Ecto neural progenitor cell (in vitro differentiated cells): Measurements from ENCODE around the gene GPR18.

Experiments used
- DNase-seq: peaks from one replicate; pipeline ENCODE4 v3.0.0-alpha.2; 2018; ENCODE audit warnings: low spot score

The GPR18 gene

DNA sequence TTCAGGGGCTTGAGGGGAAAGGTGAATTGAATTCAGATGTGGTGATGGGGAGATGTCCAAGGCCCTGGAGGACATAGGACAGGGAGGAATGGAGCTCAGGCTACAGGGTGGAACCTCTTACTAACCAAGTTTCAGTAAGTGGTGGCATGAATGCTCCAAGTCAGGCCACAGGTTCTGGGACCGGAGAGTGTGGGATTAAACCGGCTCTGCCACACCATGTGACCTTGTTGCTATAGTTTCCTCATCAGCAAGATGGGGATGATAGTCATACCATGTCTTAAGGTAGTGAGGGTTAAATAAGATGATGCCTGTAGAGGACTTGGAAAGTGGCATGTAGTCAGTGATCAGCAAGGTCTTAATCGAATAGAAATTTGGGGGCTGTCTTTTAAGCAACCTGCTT is 32.7 kb upstream of the GPR18 start:
- DNase-seq: no peak

DNA sequence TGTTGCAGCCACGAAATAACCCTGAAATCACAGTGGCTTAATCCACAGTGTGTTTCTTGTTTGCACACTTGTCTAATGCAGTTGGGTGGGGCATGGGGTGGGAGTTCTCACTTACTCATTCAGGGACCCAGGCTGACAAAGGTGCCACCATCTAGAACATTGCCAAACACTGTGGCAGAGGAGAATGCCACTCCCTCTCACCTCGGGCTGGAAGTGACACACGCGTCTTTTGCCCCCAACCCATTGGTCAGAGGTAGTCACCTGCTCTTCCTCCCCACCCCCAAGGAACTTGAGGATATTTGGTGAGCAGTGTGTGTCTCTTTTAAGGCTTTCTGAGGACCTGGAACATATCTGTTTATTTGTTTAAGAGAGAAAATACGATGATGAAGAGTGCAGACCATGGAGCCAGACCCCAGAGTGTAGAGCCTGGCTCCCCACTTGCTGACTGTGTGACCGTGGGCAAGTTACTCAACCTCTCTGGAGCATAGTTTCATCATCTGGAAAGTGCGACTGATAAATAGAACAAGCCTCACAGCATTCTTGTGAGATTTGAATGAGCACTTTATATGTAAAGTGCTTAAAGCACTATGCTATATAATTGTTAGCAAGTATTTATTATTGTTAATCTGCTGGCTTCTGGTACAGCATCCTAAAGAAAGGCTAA is 31.6 kb upstream of the GPR18 start:
- DNase-seq: no peak

DNA sequence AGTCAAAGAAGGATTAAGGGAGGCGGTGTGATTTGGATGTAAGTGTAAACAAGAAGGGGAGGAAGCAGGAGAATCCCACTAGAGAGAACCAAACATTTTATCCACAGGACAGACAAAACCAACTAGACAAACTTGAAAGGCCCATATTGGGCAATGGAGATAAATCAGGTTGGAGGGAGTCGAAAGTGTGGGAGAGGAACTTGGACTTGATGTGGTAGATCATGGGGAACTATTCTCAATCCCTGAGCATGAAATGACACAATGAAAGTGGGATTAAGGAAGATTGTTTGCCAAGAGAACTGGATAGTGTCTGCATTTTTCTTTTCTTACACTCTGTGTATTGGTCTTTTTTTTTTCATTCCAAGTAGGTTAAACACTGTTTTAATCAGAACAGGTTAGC is 31.1 kb upstream of the GPR18 start:
- DNase-seq: no peak

DNA sequence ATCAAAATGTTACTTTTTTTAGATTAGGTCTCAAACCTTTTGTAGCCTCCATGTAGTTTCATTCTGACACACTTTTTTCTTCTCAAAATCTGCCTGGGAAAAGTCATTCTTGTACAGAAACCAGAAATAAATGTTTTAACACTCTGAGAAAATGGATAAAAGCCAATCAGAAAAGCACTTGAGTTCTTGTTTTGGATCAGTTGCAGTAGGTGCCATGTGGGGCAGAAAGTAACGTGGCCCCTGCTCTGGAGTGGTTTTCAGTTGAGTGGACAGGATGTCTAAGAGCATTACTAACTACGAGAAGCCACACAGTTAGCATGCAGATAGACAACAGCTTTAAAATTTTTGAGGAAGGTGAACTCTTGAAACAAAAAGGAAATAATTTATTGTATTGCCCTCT is 29.9 kb upstream of the GPR18 start:
- DNase-seq: no peak

DNA sequence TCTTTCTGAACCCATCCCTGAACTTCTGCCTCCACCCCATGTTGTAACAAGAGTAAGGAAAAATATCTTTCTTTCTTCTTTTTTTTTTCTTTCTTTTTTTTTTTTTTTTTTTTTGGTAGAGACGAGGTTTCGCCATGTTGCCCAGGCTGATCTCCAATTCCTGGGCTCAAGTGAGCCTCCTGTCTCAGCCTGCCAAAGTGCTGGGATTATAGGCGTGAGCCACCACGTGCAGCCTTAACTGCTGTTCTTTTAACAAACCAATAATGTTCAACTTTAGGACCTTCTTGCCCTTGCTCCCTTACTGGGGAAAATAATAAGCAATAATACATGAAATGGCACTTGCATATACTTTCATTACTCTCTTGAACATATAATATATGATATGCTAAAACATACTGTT is 29.4 kb upstream of the GPR18 start:
- DNase-seq: no peak

DNA sequence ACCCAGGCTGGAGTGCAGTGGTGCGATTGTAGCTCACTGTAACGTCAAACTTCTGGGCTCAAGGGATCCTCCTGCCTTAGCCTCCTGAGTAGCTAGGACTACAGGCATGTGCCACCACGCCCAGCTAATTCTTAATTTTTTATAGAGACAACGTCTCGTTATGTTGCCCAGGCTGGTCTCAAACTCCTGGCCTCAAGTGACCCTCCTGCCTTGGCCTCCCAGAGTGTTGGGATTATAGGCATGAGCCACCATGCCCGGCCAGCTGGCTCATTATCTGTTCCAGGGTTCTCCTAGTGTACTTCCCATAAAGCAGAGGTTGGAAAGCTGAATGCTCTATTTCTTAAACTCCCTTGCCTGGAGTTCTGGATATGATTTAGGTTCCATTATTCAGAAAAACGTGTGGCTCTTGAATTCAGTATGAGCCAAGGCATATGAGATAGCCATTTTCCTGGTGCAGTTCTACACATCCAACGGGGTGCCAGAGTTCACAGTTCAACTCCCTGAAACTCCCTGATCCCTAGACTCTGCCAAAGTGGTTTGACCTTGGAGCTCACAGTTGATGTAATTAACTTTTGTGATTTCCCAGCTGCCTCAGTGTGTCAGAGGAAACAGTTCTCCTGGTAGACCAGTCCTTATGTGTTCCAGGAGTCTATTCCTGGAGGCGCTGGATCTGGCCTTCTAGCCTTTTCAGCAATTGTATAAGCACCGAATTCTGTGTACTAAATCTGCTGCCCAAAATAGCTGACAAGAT is 27.4 kb upstream of the GPR18 start:
- no peak for DNase-seq

DNA sequence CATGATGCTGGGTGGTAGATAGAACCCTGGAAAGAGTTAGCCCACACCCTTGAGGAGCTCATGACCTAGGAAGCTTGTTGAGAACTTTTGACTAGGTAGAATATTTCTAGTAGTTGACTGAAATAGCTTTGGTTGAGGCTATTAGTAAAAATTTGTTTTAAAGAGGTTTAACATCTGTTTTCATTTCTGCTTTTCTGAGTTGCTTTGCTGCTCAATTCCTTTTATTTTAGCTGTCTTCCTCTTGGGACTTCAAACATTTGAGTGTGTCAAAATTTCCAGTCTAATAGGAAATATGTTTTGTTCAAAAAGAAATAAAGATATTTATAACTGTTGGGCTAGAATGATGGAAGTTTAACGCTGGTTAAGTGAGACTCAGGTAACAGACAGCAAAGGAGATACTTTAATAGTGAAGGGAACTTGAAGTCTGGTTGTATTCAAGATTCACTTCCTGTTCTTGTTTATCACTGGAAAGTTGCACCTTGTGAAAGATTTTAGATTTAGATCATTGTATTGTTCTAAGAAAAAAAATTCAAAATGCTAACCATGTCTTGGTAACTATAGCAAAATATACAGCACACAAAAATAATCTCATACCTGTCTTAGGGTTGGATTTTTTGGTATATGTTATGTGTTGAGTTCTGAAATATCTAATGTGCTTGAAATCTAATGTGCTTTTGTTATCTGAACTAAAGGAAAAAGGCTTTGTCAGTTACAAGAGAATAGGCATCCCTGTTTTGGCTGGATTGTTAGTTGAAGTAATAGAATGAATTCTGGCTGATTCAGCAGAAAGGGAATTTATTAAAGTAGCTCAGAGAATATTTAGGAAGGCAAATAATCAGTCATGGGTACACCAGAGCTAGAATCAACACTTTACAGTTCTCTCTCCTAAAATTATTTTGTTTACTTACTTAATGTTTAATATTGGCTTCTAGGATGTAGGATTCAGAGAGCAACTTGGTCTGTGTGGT is 24.4 kb upstream of the GPR18 start:
- DNase-seq: no peak

DNA sequence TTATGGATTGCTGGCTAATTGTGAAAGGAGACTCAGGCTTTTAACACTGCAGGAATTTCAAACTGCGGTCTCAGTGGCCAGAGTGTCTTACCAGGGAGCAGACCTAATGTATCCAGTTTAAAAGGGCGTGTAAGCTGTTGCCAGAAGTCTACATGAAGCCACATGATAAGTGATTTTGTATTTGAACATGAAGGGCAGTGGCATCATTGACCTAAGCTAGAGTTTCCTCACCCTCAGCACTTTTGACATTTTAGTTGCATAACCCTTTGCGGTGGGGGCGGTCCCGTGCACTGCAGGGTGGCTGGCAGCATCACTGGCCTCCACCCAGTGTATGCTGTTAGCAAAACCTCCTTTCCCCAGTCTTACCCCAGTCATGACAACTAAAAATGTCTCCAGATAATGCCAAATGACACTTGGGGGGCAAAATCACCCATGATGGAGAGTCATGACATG is 23.7 kb upstream of the GPR18 start:
- DNase-seq: no peak

DNA sequence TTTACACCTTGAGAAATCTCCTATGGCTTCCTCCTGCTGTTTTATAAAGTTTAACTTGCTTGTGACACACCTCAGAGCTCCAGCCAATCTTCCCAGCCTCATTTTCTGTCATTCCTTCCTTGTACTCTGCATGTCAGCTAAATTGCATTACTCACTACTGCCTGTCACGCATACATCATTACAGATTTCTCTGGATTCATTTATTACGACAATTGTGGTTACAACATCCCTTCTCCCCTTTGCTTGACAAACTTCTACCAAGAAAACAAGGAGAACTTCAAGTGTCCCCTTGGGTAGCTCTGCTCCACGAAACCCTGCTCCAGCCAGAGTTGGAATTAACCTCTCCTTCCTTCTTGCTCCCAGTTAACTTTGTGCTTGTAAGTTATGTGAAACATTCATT is 22.0 kb upstream of the GPR18 start:
- DNase-seq: no peak

DNA sequence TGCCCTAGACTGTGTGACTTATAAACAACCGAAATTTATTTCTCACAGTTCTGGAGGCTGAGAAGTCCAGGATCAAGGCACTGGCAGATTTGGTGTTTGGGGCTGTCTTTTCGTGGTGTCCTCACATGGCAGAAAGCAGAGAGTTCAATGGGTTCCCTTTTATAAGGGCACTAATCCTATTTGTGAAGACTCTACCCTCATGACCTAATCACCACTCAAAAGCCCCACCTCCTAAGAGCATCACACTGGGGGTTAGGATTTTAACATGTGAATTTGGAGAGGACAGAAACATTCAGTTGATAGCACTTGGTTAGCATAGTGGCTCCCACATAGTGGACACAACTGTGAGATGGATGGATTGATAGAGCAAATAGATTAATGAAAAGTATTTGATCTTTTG is 21.5 kb upstream of the GPR18 start:
- DNase-seq: no peak

DNA sequence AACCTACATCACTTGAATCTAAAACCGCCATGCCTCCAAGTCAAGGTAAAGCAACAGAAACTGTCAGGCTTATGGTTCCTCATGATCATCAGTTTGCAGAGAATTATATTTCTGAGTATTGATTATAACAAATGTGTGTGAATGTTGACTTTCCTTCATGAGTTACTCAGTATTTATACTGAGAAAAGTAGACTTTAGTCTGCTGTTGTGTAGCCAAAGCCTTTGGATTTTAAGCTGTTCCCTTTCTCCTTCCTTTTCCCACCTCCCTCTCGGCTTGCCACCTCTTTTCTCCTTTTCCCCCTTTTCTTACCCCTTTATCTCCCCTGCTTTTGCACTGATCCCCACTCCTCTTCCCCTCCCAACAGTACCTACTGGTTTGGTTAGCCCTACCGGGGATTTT is 20.7 kb upstream of the GPR18 start:
- no peak for DNase-seq

DNA sequence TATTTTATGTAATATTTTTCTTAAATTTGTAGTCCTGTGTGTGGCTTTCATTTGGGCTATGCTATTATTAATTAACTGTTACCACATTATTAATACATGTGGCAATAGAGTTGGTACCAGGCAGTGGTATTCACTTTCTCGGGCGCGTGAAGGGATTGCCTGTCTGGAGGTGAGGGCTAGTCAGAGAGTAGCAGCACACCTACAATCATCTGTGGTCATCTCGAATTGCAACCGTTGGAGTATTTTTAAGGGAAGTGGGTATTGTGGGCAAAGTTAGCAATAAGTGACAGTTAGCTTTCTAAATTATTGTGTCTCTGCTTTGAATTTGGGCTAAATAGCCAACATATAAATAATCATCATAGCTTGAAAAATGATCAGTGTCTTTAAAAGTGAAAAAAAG is 20.0 kb upstream of the GPR18 start:
- DNase-seq: no peak

DNA sequence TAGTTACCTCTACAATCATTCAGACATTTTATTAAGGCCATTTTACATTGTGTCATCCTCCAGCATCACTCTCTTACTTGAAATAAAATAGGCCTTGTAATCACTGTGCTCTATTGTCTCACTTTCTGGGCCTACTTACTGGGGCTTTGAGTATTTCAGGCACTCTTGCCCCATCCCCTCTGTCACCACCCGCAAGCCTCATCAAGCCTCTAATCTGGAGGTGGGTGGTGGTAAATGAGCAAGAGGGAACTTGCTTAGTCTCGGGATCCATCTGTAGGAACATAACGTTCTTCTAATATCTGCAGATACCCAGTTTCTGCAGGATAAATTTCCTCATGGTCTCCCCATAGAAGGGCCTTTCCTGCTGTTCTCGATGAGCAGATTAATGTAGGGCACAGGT is 19.4 kb upstream of the GPR18 start:
- no peak for DNase-seq

DNA sequence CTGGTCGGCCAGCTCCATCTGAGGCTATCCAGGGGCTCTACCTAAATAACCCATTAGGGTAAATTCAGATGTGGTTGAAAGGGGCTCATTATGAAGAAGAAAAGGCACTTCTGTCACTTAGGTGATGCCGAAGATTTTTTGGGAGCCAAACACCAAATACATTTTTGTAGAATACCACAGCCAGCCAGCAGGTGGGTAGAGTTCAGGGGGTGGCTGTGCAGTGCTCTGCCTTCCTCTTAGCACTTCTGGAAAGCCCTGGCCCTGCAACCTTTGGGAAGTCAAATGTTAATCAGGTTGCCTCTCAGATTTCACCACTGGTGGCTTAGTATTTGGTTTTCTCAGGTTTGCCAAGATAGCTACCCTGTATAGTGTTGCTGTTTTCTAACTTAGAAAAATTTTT is 18.5 kb upstream of the GPR18 start:
- DNase-seq: no peak

DNA sequence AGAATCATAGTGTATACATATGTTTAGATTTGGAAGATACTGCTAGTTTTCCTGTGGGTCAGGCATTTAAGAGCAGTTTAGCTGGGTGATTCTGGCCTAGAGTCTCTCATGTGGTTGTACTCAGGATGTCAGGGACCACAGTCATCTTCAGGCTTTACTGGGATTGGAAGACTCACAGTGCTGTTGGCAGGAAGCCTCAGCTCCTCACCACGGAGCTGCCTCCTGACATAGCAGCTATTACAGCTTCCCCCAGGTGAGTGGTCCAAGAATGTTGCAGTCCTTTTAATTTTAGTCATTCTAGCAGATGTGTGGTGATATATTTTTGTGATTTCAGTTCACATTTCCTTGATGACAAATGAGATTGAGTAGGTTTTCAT is 16.9 kb upstream of the GPR18 start:
- DNase-seq: no peak

DNA sequence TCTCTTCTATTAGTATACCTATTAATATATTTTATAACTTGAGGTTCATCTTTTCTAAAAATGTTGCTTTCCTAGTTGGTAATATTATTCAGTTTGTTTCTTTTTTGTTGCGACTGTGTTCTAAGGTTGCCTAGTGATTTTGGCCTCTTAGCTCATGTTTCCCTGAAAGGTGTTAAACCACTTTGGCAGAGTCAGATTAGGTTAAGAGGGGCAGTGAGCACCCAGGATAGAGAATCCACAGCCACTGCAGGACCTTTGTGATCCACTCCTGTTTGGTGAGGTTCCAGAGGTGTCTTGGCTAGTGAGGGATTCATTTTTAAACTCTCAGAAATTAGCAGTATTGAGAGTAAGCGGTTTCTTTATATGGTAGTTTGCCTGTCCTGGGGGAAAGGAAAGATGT is 14.9 kb upstream of the GPR18 start:
- DNase-seq: no peak

DNA sequence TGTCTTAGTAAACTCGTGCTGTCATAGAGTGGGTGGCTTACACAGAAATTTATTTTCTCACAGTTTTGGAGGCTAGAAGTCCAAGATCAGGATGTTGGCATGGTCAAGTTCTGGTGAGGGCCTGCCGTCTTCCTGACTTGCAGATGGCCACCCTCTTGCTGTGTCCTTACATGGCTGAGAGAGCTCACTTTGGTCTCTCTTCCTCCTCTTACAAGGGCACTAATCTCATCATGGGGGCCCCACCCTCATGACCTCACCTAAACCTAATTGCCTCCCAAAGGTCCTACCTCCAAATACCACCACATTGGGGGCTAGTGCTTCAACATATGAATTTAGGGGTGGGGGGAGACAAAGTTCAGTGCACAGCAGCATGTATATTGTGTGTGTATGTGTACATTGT is 14.3 kb upstream of the GPR18 start:
- no peak for DNase-seq

DNA sequence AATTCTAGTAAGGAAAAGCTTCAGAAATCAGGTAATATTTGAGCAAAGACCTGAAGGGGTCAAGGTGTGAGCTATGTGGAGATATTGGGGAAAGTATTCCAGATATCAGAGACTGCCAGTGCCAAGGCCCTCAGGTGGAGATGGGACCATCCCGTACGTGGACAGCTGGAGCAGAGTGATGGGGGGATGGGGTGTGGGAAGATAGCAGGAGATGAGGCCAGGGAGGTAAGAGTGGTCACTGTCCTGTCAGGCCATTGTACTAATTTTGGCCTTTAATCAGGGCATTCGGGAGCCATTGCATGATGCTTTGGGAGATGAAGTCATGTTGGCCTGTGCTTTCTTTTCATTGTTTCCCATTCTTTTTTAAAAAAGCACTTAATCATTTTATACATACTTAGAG is 13.1 kb upstream of the GPR18 start:
- no peak for DNase-seq

DNA sequence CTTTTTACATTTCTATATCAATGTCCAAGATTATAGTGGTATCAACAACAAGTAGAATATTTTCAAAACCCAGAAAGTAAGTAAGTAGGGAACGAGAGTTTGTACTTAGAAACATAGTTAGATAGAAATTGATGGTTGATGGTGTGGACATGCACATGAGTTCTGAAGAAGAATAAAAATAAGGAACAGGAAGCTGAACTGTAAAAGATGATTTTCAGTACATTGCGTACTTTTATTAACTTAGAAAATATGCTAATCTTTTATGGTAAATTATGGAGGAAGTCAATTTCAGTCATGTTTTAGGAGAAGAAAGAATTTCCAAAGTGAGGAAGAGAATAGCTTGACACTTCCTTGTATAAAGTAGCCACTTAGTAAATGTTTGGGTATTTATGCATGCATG is 12.3 kb upstream of the GPR18 start:
- DNase-seq: no peak

DNA sequence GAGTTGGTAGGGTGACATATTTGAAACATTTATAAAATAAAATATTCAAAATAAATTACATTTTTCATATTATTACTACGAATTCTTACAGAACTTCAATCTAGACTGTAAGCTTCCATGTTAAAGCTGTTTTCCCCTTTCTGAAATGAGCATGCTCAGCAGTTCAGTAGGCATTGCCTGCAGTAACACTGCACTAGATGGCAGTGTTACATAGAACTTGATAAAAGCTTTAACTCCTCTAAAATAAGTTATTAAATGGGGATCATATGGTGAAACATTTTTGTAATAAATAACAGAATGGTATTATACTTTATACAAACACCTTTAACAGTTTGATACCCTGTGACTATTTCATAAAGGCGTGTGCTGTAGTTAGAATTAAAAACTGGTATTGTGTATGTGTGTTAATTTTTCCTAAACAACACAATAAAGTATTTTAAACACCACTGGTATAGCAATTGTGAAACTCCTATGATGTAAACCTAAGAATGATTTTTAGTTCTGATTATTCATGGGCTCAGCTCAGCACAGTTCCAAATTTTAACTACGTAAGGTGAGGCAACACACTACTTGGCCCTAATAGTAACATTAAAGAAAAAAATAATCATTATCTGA is 11.6 kb upstream of the GPR18 start:
- DNase-seq: no peak

DNA sequence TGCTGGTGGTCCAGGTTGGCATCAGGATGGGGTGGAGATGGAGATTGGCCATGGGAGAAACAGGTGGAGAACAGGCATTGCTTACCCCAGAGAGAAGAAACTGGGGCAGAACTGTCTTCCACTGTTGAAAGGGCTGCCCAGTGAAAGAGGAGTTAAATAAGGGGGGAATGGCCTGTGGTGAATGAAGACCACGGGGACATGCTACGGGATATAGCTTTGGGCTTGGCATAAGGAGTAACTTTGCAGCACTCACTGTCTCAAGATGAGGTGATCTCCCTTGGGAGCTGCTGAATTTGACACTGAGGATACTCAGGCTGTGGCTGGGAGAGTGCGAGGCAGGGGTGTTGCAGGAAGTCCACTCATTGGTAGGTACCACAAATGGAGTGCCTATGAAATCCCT is 10.6 kb upstream of the GPR18 start:
- DNase-seq: no peak

DNA sequence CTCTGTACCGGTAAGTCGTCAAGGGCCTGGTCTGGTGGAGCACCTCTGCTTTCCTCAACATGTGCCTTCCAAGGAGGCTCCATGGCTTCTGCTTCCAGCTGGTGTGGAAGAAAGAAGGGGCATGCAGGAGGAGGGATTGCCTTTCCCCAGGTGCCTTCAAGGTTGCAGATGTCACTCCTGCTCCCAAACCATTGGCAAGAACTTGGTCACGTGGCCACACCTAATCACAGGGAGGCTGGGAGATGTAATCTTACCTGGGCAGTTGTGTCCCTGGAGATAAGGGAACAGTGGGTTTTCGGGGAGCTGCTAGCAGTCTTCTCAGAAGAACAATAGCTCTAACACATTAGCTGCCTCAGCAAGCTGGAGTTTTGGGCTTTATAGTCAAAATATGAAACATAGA is 9.7 kb upstream of the GPR18 start:
- DNase-seq: no peak

DNA sequence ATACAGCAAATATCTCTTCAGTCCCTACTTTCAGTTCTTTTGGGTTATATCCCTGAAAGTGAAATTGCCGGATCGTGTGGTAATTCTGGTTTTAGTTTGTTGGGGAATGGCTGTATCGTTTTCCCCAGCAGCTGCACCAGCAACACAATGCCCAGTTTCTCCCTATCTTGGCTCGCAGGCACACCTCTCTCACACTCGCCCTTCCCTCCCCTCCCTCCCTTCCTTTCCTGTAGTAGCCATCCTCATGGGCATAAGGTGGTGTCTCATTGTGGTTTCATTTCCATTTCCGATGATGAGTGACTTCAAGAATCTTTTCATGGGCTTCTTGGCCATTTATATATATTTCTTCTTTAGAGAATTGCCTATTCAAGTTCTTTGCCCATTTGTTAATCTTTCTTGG is 8.6 kb upstream of the GPR18 start:
- DNase-seq: no peak
